DND-41 (cell line): ENCODE data around the gene RNF31.

Experiments used
- EZH2 ChIP-seq: IDR thresholded peaks from 3 replicates; pipeline ENCODE4 v1.6.1; 2012; ENCODE audit warnings: borderline replicate concordance, low read depth, mild to moderate bottlenecking, moderate library complexity, low read length, inconsistent platforms; ENCODE audit not compliant: severe bottlenecking
- TF ChIP-seq, protein P1 (sequence below): IDR thresholded peaks from 2 replicates; pipeline ENCODE4 v1.5.1; 2012; ENCODE audit warnings: borderline replicate concordance, low read length, moderate library complexity, mild to moderate bottlenecking; ENCODE audit not compliant: poor library complexity, severe bottlenecking; ENCODE audit errors: extremely low read depth

GRCh38 chr14:24198814-24199524, 51.7 kb downstream of the RNF31 start:
- TF ChIP-seq, protein P1, sequence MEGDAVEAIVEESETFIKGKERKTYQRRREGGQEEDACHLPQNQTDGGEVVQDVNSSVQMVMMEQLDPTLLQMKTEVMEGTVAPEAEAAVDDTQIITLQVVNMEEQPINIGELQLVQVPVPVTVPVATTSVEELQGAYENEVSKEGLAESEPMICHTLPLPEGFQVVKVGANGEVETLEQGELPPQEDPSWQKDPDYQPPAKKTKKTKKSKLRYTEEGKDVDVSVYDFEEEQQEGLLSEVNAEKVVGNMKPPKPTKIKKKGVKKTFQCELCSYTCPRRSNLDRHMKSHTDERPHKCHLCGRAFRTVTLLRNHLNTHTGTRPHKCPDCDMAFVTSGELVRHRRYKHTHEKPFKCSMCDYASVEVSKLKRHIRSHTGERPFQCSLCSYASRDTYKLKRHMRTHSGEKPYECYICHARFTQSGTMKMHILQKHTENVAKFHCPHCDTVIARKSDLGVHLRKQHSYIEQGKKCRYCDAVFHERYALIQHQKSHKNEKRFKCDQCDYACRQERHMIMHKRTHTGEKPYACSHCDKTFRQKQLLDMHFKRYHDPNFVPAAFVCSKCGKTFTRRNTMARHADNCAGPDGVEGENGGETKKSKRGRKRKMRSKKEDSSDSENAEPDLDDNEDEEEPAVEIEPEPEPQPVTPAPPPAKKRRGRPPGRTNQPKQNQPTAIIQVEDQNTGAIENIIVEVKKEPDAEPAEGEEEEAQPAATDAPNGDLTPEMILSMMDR: no peak
- TF ChIP-seq EZH2: no peak
